GM12865 (cell line): Measurements from ENCODE around the gene PLCB1.

Source experiments
- DNase-seq: peaks from one replicate; pipeline ENCODE4 v3.0.0; 2010; ENCODE audit warnings: low read depth
- H3K4me3 ChIP-seq: 2 replicates; pipeline ENCODE4 v1.5.1; 2011; ENCODE audit warnings: mild to moderate bottlenecking, low read depth, low read length, control low read depth
- CTCF ChIP-seq: IDR thresholded peaks from 2 replicates; pipeline ENCODE4 v1.5.1; 2011; ENCODE audit warnings: low read length, control low read depth, low read depth, inconsistent platforms; ENCODE audit not compliant: insufficient read depth; ENCODE audit errors: missing control alignments

PLCB1 gene

DNA sequence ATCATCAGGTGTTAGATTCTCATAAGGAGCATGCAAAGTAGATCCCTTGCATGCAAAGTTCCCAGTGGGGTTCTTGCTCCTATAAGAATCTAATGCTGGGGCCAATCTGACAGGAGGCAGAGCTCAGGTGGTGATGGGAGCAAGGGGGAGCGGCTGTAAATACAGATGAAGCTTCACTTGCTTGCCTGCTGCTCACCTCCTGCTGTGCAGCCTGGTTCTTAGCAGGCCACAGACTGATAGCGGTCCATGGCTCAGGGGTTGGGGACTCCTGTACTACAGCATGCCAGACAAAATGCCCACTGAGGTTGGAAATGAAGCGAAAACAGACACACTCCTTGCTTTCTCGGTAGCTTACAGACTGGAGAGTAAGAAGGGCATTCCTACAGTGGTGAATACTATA, 386.8 kb downstream of the PLCB1 start:
- H3K4me3 ChIP-seq, result no peak overlapping the region
- TF ChIP-seq CTCF, result no peak
- no peak for DNase-seq

- DNase-seq, result peak; percentile 32
- no peak for TF ChIP-seq CTCF
- H3K4me3 ChIP-seq, result no peak overlapping the region
These were observed 387.8 kb downstream of the PLCB1 start for GRCh38 chr20:8519887-8520286.

GRCh38 chr20:8522168-8522567, 390.1 kb downstream of the PLCB1 start:
- DNase-seq, result no peak
- no peak overlapping the region for H3K4me3 ChIP-seq
- no peak for TF ChIP-seq CTCF

- no peak for DNase-seq
- H3K4me3 ChIP-seq, result no peak overlapping the region
- TF ChIP-seq CTCF, result no peak
These were observed 391.6 kb downstream of the PLCB1 start for GRCh38 chr20:8523684-8524083.

GRCh38 chr20:8524101-8525016, 392.3 kb downstream of the PLCB1 start:
- H3K4me3 ChIP-seq, result no peak overlapping the region
- peak; percentile 20 for DNase-seq
- TF ChIP-seq CTCF, result no peak

GRCh38 chr20:8525017-8525343, 392.9 kb downstream of the PLCB1 start:
- DNase-seq, result no peak
- no peak for TF ChIP-seq CTCF
- no peak overlapping the region for H3K4me3 ChIP-seq

DNA sequence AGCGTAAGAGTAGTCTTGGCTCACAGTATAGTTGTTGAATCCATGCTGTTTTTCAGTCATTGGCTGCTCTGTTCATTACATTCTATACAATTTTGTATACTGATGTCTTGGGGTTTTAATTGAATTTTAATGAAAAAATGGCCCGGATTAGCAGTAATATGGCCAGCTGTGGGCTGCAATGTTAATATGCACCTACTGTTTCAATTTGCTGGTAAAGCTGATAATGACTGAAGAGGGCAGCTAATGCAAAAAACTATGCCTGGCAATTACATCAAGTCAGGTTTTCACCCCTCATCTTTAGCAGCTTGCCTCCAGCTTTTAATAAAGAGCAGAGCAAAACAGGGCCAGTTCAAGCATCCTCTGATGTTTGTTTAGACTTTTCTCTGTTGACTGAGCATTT, 394.5 kb downstream of the PLCB1 start:
- no peak overlapping the region for H3K4me3 ChIP-seq
- TF ChIP-seq CTCF, result no peak
- no peak for DNase-seq
